Right ventricle myocardium inferior (tissue), 1 donor: Measurements from ENCODE around the gene CHCHD3. TPM values are rescaled to one million over a fixed set of nuclear protein-coding genes. Genes with fewer than 3 reads are reported as not detected.

Experiments
- ATAC-seq: fragments of 200-7000 bp; cut with Tn5 transposase; one replicate; pipeline ENCODE4 v1.9.1; 2020; ENCODE audit warnings: mild to moderate bottlenecking, moderate library complexity
- DNase-seq: peaks from one replicate; pipeline ENCODE4 v3.0.0; 2021; ENCODE audit errors: missing footprints
- intact Hi-C: fragments of 100-400 bp; cut with DNase I; formaldehyde crosslinking; loops from one replicate; pipeline ENCODE4 v1.11.0; 2022
- total RNA-seq: library from RNA; stranded (reverse); fragmentation: NEBNext Ultra II Directional; extraction: Animal tissue kit (Norgen Biotek cat#: 25700); gene quantifications from one replicate; pipeline ENCODE4 v1.2.1, GENCODE V29; 2021
- donor health status: DM: no; HTN: yes; CAD: no; lungs with severe emphysema.

The CHCHD3 gene
- total RNA-seq, 1 donor from 2014 or later = 169 TPM

GRCh38 chr7:133021196-133021595, 60.7 kb downstream of the CHCHD3 start:
- ATAC-seq (no peak), DNase-seq (no peak)
- intact Hi-C loops = no loop called here

- intact Hi-C loops = no loop called here
- DNase-seq (no peak), ATAC-seq (no peak)
Observed at GRCh38 chr7:133020496-133020895, 61.4 kb downstream of the CHCHD3 start.

GRCh38 chr7:133019590-133019989, 62.3 kb downstream of the CHCHD3 start:
- no peak for DNase-seq
- no peak for ATAC-seq
- intact Hi-C loops = no loop called here

GRCh38 chr7:133016604-133017003, 65.3 kb downstream of the CHCHD3 start:
- ATAC-seq = no peak
- intact Hi-C loops = no loop called here
- no peak for DNase-seq

- no peak for DNase-seq
- no peak for ATAC-seq
- intact Hi-C loops = no loop called here
Observed at GRCh38 chr7:133015888-133016287, 66.0 kb downstream of the CHCHD3 start.

GRCh38 chr7:133011746-133012145, 70.1 kb downstream of the CHCHD3 start:
- intact Hi-C loops = no loop called here
- ATAC-seq = no peak
- DNase-seq = no peak

GRCh38 chr7:133009426-133010252, 72.3 kb downstream of the CHCHD3 start:
- intact Hi-C loops = no loop called here
- no peak for DNase-seq
- ATAC-seq = no peak

- ATAC-seq = no peak
- intact Hi-C loops = no loop called here
- DNase-seq = no peak
Observed at GRCh38 chr7:133007961-133008360, 73.9 kb downstream of the CHCHD3 start.

- intact Hi-C loops = no loop called here
- DNase-seq (no peak), ATAC-seq (no peak)
Observed at GRCh38 chr7:133003052-133003910, 78.6 kb downstream of the CHCHD3 start.

- intact Hi-C loops = no loop called here
- no peak for ATAC-seq
- no peak for DNase-seq
Observed at GRCh38 chr7:133001727-133002126, 80.2 kb downstream of the CHCHD3 start.

- DNase-seq (no peak), ATAC-seq (no peak)
- intact Hi-C loops = no loop called here
Observed at GRCh38 chr7:132999845-133000244, 82.0 kb downstream of the CHCHD3 start.

- intact Hi-C loops = no loop called here
- no peak for ATAC-seq
- no peak for DNase-seq
Observed at GRCh38 chr7:132998763-132999162, 83.1 kb downstream of the CHCHD3 start.

- intact Hi-C loops = no loop called here
- DNase-seq = no peak
- ATAC-seq = no peak
Observed at GRCh38 chr7:132997505-132997904, 84.4 kb downstream of the CHCHD3 start.

- intact Hi-C loops = no loop called here
- no peak for DNase-seq
- no peak for ATAC-seq
Observed at GRCh38 chr7:132996581-132997242, 85.2 kb downstream of the CHCHD3 start.

- DNase-seq (no peak), ATAC-seq (no peak)
- intact Hi-C loops = no loop called here
Observed at GRCh38 chr7:132993377-132994013, 88.4 kb downstream of the CHCHD3 start.

GRCh38 chr7:132991615-132992587, 90.0 kb downstream of the CHCHD3 start:
- DNase-seq (no peak), ATAC-seq (no peak)
- intact Hi-C loops = no loop called here

- ATAC-seq = no peak
- DNase-seq = no peak
- intact Hi-C loops = no loop called here
Observed at GRCh38 chr7:132988117-132988516, 93.8 kb downstream of the CHCHD3 start.

- ATAC-seq = no peak
- DNase-seq = no peak
- intact Hi-C loops = no loop called here
Observed at GRCh38 chr7:132980402-132980801, 101.5 kb downstream of the CHCHD3 start.
